Measurements from ENCODE around the gene PCDHGA3. TPM values are rescaled to one million over a fixed set of nuclear protein-coding genes. Genes with fewer than 3 reads are reported as not detected.
A peak's percentile ranks its signal among the peaks of the same experiment; 100 is the strongest.

PCDHGA3 gene
- total and polyA plus RNA-seq, 2 experiments from 2014 or later: 5.4 to 7.6 TPM

GRCh38 chr5:141362719-141363118 lies 19.1 kb downstream of the PCDHGA3 start:
- Histone ChIP-seq H2AFZ (no peak overlapping the region), H3K9me3 (ENCODE audit: low read depth) (peaks cover 7% of the 10 kb centered on the region), H3K9ac (no peak overlapping the region), H3K79me2 (ENCODE audit: insufficient read depth) (peaks cover 6% of the 10 kb centered on the region; the same call in 1 of the 2 replicates), H4K20me1 (ENCODE audit: insufficient read depth) (no peaks in the 10 kb centered on the region), H3K4me3 (no peak overlapping the region), H3K4me1 (ENCODE audit: insufficient read depth) (no peaks in the 10 kb centered on the region), H3K36me3 (ENCODE audit: low read depth) (no peaks in the 10 kb centered on the region; the same call in 1 of the 2 replicates), H3K4me2 (ENCODE audit: unreplicated experiment) (no peak overlapping the region), H3K27me3 (replicated peaks; ENCODE audit: insufficient read depth) (no peaks in the 10 kb centered on the region), H3K27ac (no peak overlapping the region), H3F3A (ENCODE audit: insufficient read depth) (no peaks in the 10 kb centered on the region), H3K9me2 (ENCODE audit: insufficient read depth) (no peaks in the 10 kb centered on the region)
- in situ Hi-C loops (cut with MboI): no loop called here
- TF ChIP-seq EZH2 (IDR thresholded peaks at IDR 0.05; ENCODE audit: insufficient read depth, poor library complexity, severe bottlenecking): no peak
- no peak for TF ChIP-seq EZH2phosphoT487 (IDR thresholded peaks at IDR 0.05; ENCODE audit: insufficient read depth, low read depth)
- DNase-seq: no peak

- no peak for DNase-seq
- Histone ChIP-seq H3K79me2 (ENCODE audit: insufficient read depth) (no peaks in the 10 kb centered on the region), H3K4me1 (ENCODE audit: insufficient read depth) (no peaks in the 10 kb centered on the region), H2AFZ (no peak within 1 kb of the TSS), H4K20me1 (ENCODE audit: insufficient read depth) (no peaks in the 10 kb centered on the region), H3K9me3 (ENCODE audit: low read depth) (peaks cover 3% of the 10 kb centered on the region), H3K9ac (no peak within 1 kb of the TSS), H3F3A (ENCODE audit: insufficient read depth) (no peaks in the 10 kb centered on the region), H3K9me2 (ENCODE audit: insufficient read depth) (no peaks in the 10 kb centered on the region), H3K27ac (no peak within 1 kb of the TSS), H3K36me3 (ENCODE audit: low read depth) (no peaks in the 10 kb centered on the region; the same call in 1 of the 2 replicates), H3K27me3 (replicated peaks; ENCODE audit: insufficient read depth) (no peaks in the 10 kb centered on the region), H3K4me2 (ENCODE audit: unreplicated experiment) (no peak within 1 kb of the TSS), H3K4me3 (no peak within 1 kb of the TSS)
- TF ChIP-seq EZH2phosphoT487 (IDR thresholded peaks at IDR 0.05; ENCODE audit: insufficient read depth, low read depth): no peak
- TF ChIP-seq EZH2 (IDR thresholded peaks at IDR 0.05; ENCODE audit: insufficient read depth, poor library complexity, severe bottlenecking): no peak
- in situ Hi-C loops (cut with MboI): no loop called here
- 22 to 24% methylated on average over 34 of the region's 34 CpGs for WGBS, 2 experiments (ENCODE audit: low coverage in 1 of 2, low lambda C conversion rate in 2 of 2, missing lambda C conversion rate in 2 of 2)
Observed at GRCh38 chr5:141363952-141364660, 20.5 kb downstream of the PCDHGA3 start, which contains the start of gene PCDHGA5. Gene PCDHGA5 (plus strand): TSS chr5:141364162. CDS start chr5:141364331, 169 bp downstream.

- Histone ChIP-seq H3K4me2 (ENCODE audit: unreplicated experiment) (no peak overlapping the region), H2AFZ (no peak overlapping the region), H3K4me3 (no peak overlapping the region), H3K4me1 (ENCODE audit: insufficient read depth) (no peaks in the 10 kb centered on the region), H3K9ac (no peak overlapping the region), H3K79me2 (ENCODE audit: insufficient read depth) (no peaks in the 10 kb centered on the region), H3K9me3 (ENCODE audit: low read depth) (peaks cover 3% of the 10 kb centered on the region), H3K9me2 (ENCODE audit: insufficient read depth) (no peaks in the 10 kb centered on the region), H3K36me3 (ENCODE audit: low read depth) (no peaks in the 10 kb centered on the region; the same call in 1 of the 2 replicates), H3K27me3 (replicated peaks; ENCODE audit: insufficient read depth) (no peaks in the 10 kb centered on the region), H3K27ac (no peak overlapping the region), H3F3A (ENCODE audit: insufficient read depth) (no peaks in the 10 kb centered on the region), H4K20me1 (ENCODE audit: insufficient read depth) (no peaks in the 10 kb centered on the region)
- in situ Hi-C loops (cut with MboI): no loop called here
- DNase-seq: no peak
- TF ChIP-seq EZH2 (IDR thresholded peaks at IDR 0.05; ENCODE audit: insufficient read depth, poor library complexity, severe bottlenecking) (no peak), EZH2phosphoT487 (IDR thresholded peaks at IDR 0.05; ENCODE audit: insufficient read depth, low read depth) (no peak)
- WGBS, 2 experiments (ENCODE audit: low coverage in 1 of 2, low lambda C conversion rate in 2 of 2, missing lambda C conversion rate in 2 of 2): 43 to 49% methylated on average over 37 to 44 of the region's 46 CpGs
Observed at GRCh38 chr5:141366016-141366896, 22.6 kb downstream of the PCDHGA3 start.

- Histone ChIP-seq H3K4me1 (ENCODE audit: insufficient read depth) (no peaks in the 10 kb centered on the region), H3K9ac (0 out of 2 replicates have a peak within 1 kb of the TSS, but pooled peaks have one; percentile 3), H3K4me3 (peak within 1 kb of the TSS; percentile 59), H2AFZ (peak within 1 kb of the TSS; percentile 69), H3K79me2 (ENCODE audit: insufficient read depth) (no peaks in the 10 kb centered on the region), H3K4me2 (ENCODE audit: unreplicated experiment) (peak within 1 kb of the TSS; percentile 45), H3K27me3 (replicated peaks; ENCODE audit: insufficient read depth) (no peaks in the 10 kb centered on the region), H4K20me1 (ENCODE audit: insufficient read depth) (no peaks in the 10 kb centered on the region), H3K36me3 (ENCODE audit: low read depth) (no peaks in the 10 kb centered on the region), H3K9me2 (ENCODE audit: insufficient read depth) (no peaks in the 10 kb centered on the region), H3F3A (ENCODE audit: insufficient read depth) (no peaks in the 10 kb centered on the region), H3K27ac (no peak within 1 kb of the TSS), H3K9me3 (ENCODE audit: low read depth) (no peaks in the 10 kb centered on the region)
- DNase-seq: peak; percentile 81
- in situ Hi-C loops (cut with MboI): no loop called here
- TF ChIP-seq EZH2 (IDR thresholded peaks at IDR 0.05; ENCODE audit: insufficient read depth, poor library complexity, severe bottlenecking) (no peak), EZH2phosphoT487 (IDR thresholded peaks at IDR 0.05; ENCODE audit: insufficient read depth, low read depth) (no peak)
- 28 to 31% methylated on average over 32 of the region's 32 CpGs for WGBS, 2 experiments (ENCODE audit: low coverage in 1 of 2, low lambda C conversion rate in 2 of 2, missing lambda C conversion rate in 2 of 2)
Observed at GRCh38 chr5:141369994-141370848, 26.6 kb downstream of the PCDHGA3 start, which contains the start of gene PCDHGB3. Gene PCDHGB3 (plus strand): TSS chr5:141370242. CDS start chr5:141370395, 153 bp downstream.

Measured in GM23248 (cell line).